Measurements from ENCODE around the gene CST9L. TPM values are rescaled to one million over a fixed set of nuclear protein-coding genes. Genes with fewer than 3 reads are reported as not detected.

CST9L gene, protein sequence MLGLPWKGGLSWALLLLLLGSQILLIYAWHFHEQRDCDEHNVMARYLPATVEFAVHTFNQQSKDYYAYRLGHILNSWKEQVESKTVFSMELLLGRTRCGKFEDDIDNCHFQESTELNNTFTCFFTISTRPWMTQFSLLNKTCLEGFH
- total RNA-seq: not detected

DNA sequence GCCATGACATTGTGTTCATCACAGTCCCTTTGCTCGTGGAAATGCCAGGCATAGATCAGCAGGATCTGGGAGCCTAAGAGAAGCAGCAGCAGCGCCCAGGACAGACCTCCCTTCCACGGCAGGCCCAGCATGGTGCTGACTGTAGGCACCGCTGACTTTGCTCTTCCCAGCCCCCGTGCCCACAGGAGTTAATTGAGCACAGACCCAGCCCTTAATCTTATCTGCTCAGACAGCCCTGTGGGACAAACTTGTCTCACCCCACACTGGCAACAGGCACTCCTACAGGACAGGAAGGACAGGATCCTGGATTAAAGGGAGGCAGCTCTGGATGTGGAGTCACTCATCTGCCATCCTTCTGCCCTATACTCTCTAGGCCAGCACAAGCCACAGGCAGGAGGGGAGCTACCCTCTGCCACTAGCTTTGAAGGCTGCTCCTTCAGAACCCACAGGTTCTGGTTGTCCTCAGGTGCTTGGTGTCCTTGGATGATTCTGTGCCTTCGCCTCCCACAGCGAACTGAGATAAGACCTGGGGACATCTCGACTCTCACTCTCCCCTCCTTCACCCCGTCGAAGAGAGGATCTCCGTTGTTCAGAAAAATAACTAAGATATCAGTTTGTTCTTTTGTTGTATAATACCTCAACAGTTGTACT lies at the start of gene CST9L:
CST9L (minus strand) TSS at position 165 of the 651 bp plus-strand sequence; CDS start at position 131, 34 bp downstream.

DNA sequence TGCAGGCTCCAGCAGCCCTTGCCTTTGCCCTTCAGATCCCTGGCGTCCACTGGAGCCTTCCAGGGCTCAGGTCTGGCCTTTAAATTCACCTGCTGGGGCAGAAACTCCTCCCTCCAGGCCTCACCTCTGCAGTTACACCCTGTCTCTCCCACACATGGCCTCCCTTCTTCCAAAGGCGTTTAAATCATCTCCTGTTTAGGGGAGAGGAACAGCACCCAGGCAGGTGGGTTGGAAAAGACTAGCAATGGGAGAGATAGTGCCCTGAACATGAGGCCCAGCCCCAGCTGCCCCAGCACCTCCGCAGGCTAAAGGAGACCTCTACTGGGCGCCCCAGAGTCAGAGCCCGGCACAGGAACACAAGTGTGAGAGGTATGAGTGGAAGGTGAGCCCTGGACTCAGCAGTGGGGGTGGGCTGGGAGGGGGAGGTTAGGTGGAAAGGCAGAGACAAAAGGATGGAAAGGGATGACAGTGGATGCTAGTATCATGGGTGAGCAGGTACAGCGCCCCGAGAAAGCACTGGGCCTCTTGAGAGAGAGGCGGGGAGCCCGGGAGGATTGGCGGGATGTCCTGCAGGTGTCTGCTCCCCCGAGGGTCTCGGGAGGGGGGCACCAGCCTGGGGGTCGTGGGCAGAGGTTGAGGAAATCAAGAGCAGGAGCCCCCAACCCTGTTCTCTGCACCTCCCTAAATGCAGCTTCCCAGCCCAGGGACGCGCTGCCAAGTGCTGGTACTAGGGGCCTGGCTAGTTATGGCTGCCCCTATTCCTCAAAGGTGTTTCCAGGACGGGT lies 37.8 kb upstream of the CST9L start, which contains the start of gene CST9:
CST9 (minus strand) TSS at position 51 of the 785 bp plus-strand sequence. CDS start 53 bp downstream, outside the sequence.

Other genes starting within 250 kb of the CST9L start
- gene NXT1, start 217.7 kb downstream of the CST9L start, total RNA-seq: 27.8 TPM
- gene GZF1, start 206.3 kb downstream of the CST9L start, total RNA-seq: 22.3 TPM
- gene NAPB, start 147.0 kb downstream of the CST9L start, total RNA-seq: 82.6 TPM
- not detected for gene CSTL1, start 128.8 kb downstream of the CST9L start, total RNA-seq
- not detected for gene CST11, start 115.6 kb downstream of the CST9L start, total RNA-seq
- not detected for gene CST8, start 77.4 kb downstream of the CST9L start, total RNA-seq
- gene CST9, start 37.4 kb upstream of the CST9L start, total RNA-seq: not detected
- gene CST3, start 69.5 kb upstream of the CST9L start, total RNA-seq: 328 TPM
- gene CST4, start 120.6 kb upstream of the CST9L start, total RNA-seq: not detected
- gene CST1, start 182.5 kb upstream of the CST9L start, total RNA-seq: not detected

All from camera-type eye (tissue), 1 donor.